PFSK-1 (cell line): ENCODE data around the gene HOXA9.

ENCODE experiments used
- FOXP2 ChIP-seq: optimal IDR thresholded peaks from 2 replicates; pipeline ENCODE3; 2011; ENCODE audit warnings: borderline replicate concordance, control low read depth, inconsistent platforms; ENCODE audit not compliant: insufficient read depth; ENCODE audit errors: extremely low read length, extremely low read depth
- POLR2AphosphoS5 ChIP-seq: IDR thresholded peaks from 2 replicates; pipeline ENCODE4 v1.6.1; 2012; ENCODE audit warnings: low read depth, mild to moderate bottlenecking, control low read depth, low read length, moderate library complexity
- SIN3A ChIP-seq: IDR thresholded peaks from 2 replicates; pipeline ENCODE4 v1.6.1; 2012; ENCODE audit warnings: mild to moderate bottlenecking, low read length, moderate library complexity, borderline replicate concordance; ENCODE audit not compliant: insufficient read depth
- TAF1 ChIP-seq: IDR thresholded peaks from 2 replicates; pipeline ENCODE4 v1.6.1; 2012; ENCODE audit warnings: low read length, control low read depth, borderline replicate concordance; ENCODE audit not compliant: insufficient read depth
- TF ChIP-seq, protein P1 (sequence below), 2 experiments: IDR thresholded peaks; 2 replicates each; pipeline versions ENCODE4 v1.6.1 to v1.8.0; 2011 to 2012; ENCODE audit warnings: low read depth in 2 of 2, low read length in 2 of 2, control low read depth in 1 of 2, inconsistent platforms in 1 of 2, mild to moderate bottlenecking in 1 of 2, moderate library complexity in 1 of 2; ENCODE audit not compliant: insufficient read depth in 1 of 2

HOXA9 gene

GRCh38 chr7:27130540-27131389, 34.6 kb downstream of the HOXA9 start, which contains the start of gene HOXA4:
TSS of gene HOXA4 (minus strand) at chr7:27130757. CDS start at chr7:27130733, 24 bp downstream.
- TF ChIP-seq, protein P1, sequence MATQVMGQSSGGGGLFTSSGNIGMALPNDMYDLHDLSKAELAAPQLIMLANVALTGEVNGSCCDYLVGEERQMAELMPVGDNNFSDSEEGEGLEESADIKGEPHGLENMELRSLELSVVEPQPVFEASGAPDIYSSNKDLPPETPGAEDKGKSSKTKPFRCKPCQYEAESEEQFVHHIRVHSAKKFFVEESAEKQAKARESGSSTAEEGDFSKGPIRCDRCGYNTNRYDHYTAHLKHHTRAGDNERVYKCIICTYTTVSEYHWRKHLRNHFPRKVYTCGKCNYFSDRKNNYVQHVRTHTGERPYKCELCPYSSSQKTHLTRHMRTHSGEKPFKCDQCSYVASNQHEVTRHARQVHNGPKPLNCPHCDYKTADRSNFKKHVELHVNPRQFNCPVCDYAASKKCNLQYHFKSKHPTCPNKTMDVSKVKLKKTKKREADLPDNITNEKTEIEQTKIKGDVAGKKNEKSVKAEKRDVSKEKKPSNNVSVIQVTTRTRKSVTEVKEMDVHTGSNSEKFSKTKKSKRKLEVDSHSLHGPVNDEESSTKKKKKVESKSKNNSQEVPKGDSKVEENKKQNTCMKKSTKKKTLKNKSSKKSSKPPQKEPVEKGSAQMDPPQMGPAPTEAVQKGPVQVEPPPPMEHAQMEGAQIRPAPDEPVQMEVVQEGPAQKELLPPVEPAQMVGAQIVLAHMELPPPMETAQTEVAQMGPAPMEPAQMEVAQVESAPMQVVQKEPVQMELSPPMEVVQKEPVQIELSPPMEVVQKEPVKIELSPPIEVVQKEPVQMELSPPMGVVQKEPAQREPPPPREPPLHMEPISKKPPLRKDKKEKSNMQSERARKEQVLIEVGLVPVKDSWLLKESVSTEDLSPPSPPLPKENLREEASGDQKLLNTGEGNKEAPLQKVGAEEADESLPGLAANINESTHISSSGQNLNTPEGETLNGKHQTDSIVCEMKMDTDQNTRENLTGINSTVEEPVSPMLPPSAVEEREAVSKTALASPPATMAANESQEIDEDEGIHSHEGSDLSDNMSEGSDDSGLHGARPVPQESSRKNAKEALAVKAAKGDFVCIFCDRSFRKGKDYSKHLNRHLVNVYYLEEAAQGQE (IDR thresholded peaks at IDR 0.05; ENCODE audit: insufficient read depth in 1 of 2, low read depth in 2 of 2, low read length in 2 of 2), result no peak
- no peak for TF ChIP-seq FOXP2

DNA sequence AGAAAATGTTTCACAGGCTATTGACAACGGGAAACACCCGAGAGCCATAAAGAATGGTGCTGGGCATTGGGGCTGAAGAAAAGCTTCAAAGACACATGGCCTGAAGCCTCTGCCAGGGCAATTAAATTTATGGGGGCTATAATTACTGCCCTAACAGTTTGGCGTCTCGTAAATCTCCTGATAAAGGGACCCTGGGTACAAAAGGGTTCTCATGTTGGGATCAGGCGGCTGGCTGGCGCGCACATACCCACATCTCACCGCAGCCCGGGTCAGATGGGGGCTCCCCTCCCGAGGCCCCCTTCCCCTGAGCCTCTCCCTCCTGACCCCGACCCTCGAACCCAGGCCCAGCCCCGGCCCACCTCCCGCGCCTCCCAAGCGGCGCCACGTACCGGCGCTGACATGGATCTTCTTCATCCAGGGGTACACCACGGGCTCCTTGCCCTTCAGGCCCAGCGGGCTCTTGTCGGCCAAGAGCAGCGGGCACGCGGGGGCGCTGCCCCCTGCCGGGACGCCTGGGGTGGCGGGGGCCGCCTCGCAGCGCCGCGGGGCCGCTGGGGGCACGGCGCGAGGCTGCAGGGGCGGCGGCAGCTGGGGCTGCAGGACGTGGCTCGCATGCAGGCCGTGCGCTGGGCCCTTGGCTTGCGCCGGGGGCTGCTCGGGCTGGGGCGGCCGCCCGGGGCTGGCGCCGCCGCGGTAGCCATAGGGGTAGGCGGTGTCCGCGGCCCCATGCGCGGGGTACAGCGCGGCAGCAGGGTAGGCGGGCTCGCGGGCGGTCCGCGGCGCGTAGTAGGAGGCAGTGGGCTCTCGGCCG, 35.4 kb downstream of the HOXA9 start:
- TF ChIP-seq FOXP2 (no peak), SIN3A (no peak)
- TF ChIP-seq, protein P1 (IDR thresholded peaks at IDR 0.05; ENCODE audit: insufficient read depth in 1 of 2, low read depth in 2 of 2, low read length in 2 of 2), result no peak

DNA sequence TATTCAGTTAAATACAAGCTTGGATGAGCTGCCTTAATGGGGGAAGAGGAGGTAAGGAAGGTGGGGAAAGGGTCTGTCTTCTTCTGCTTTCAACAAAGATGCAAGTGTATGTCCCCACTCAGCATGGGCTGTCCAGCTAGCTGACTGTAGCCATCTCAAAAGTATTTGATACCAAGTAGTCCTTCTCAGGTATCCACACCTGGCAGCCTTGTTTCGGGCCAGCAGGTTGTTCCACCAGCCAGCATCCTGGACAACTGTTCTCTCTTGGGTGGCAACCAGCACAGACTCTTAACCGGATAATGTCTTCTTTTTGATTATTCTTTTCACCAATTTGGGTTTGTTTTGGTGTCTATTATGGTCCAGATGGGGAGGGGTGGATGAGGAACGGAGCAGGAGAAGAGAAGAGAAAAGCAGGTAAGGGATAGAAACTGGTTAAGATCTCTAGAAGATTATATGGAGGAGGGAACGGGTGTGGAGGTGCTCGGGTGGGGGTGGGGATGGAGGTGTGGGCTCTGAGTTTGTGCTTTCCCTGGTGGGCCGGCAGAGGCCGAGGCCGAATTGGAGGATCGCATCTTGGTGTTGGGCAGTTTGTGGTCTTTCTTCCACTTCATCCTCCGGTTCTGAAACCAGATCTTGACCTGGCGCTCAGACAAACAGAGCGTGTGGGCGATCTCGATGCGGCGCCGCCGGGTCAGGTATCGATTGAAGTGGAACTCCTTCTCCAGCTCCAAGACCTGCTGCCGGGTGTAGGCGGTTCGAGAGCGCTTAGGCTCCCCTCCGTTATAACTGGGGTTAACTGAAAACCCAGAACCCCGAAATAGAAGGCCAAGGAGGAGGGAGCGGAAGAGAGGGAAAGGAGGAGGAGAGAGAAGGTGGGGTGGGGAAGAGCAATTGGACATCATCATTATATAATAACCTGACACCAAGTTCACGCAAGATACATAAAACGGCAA, 36.3 kb downstream of the HOXA9 start:
- TF ChIP-seq SIN3A, result no peak
- no peak for TF ChIP-seq POLR2AphosphoS5
- TF ChIP-seq FOXP2, result no peak

DNA sequence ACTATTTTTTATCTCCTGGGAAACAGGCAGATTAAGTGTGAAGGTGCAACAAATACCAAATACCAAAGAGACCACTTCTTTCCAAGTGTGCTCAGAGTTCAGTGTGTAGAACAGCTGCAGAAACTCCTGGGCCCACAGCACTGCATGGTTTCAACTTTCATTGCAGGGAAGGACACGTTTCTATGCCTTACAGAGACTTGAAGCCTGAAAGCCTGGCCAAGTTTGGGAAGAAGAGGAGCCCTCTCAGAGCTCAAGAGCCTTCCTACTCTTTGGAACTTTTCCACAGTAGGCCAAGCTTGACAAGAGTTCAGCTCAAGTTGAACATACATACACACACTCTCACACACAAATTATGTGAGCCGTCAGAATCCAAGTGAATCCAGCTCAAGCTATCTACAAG, 37.3 kb downstream of the HOXA9 start:
- no peak for TF ChIP-seq TAF1
- TF ChIP-seq, protein P1 (IDR thresholded peaks at IDR 0.05; ENCODE audit: insufficient read depth in 1 of 2, low read depth in 2 of 2, low read length in 2 of 2), result no peak
- TF ChIP-seq POLR2AphosphoS5, result no peak
- no peak for TF ChIP-seq FOXP2
- no peak for TF ChIP-seq SIN3A
